ENCODE measurements around the gene FAM177B.

GRCh38 chr1:222696741-222697140 lies 40.3 kb upstream of the FAM177B start:
- TF ChIP-seq SUZ12 (IDR thresholded peaks at IDR 0.05; ENCODE audit: extremely low read depth, insufficient read depth, insufficient read length) (no peak), YY1 (IDR thresholded peaks at IDR 0.05; ENCODE audit: insufficient read depth, insufficient read length) (no peak), ZNF274 (IDR thresholded peaks at IDR 0.05; ENCODE audit: low read depth, low read length) (no peak)
